OCI-LY1 (cell line): ENCODE data around the gene RREB1.

Source experiments
- EZH2 ChIP-seq: fragments of 200-600 bp; sonication (generic), shearing (Covaris generic); IDR thresholded peaks from 2 replicates; pipeline ENCODE4 v1.8.0; 2017; ENCODE audit warnings: borderline replicate concordance, mixed run types, mild to moderate bottlenecking, antibody characterized with exemption, low read length, moderate library complexity, mixed read lengths
- TF ChIP-seq, protein P1 (sequence below): fragments of 200-600 bp; sonication (generic), shearing (Covaris generic); IDR thresholded peaks from 2 replicates; pipeline ENCODE4 v1.5.1; 2017; ENCODE audit warnings: mild to moderate bottlenecking, antibody characterized with exemption, low read length, moderate library complexity, mixed read lengths

DNA sequence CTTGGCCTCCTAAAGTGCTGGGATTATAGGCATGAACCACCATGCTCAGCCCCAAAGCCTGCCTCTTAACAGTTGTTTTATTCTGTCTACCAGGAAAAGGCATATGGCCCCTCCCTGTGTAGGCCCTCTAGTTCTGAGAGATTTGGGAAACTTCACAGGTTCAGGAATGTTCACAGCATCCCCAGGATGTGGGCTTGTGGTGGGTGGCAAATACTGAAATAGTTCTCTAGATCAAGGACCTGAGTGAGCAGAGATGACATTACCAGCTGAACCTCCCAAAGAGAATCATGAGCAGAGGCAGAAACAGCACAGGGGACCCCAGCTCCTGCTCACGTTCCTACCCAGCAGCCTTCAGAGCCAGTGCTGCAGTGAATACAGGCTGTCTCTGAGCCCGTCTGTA is 105.7 kb downstream of the RREB1 start:
- TF ChIP-seq, protein P1, sequence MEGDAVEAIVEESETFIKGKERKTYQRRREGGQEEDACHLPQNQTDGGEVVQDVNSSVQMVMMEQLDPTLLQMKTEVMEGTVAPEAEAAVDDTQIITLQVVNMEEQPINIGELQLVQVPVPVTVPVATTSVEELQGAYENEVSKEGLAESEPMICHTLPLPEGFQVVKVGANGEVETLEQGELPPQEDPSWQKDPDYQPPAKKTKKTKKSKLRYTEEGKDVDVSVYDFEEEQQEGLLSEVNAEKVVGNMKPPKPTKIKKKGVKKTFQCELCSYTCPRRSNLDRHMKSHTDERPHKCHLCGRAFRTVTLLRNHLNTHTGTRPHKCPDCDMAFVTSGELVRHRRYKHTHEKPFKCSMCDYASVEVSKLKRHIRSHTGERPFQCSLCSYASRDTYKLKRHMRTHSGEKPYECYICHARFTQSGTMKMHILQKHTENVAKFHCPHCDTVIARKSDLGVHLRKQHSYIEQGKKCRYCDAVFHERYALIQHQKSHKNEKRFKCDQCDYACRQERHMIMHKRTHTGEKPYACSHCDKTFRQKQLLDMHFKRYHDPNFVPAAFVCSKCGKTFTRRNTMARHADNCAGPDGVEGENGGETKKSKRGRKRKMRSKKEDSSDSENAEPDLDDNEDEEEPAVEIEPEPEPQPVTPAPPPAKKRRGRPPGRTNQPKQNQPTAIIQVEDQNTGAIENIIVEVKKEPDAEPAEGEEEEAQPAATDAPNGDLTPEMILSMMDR: no peak
- TF ChIP-seq EZH2: no peak
